Osteocyte (in vitro differentiated cells): Measurements from ENCODE around the gene XXYLT1. TPM values are rescaled to one million over a fixed set of nuclear protein-coding genes. Genes with fewer than 3 reads are reported as not detected.

Experiments
- DNase-seq: peaks from one replicate; pipeline ENCODE4 v3.0.0; 2021; ENCODE audit warnings: mixed read lengths; ENCODE audit not compliant: unreplicated experiment; ENCODE audit errors: extremely low spot score
- H3K27ac Mint-ChIP-seq: one replicate; pipeline ENCODE4 v1.8.0; 2021; ENCODE audit warnings: mild to moderate bottlenecking, mixed read lengths; ENCODE audit not compliant: unreplicated experiment
- H3K27me3 Mint-ChIP-seq: one replicate; pipeline ENCODE4 v1.8.0; 2021; ENCODE audit warnings: mixed read lengths; ENCODE audit not compliant: unreplicated experiment
- H3K36me3 Mint-ChIP-seq: one replicate; pipeline ENCODE4 v1.8.0; 2021; ENCODE audit warnings: mixed read lengths; ENCODE audit not compliant: unreplicated experiment
- H3K4me1 Mint-ChIP-seq: one replicate; pipeline ENCODE4 v1.8.0; 2021; ENCODE audit warnings: mixed read lengths; ENCODE audit not compliant: unreplicated experiment
- H3K4me3 Mint-ChIP-seq: one replicate; pipeline ENCODE4 v1.8.0; 2021; ENCODE audit warnings: mild to moderate bottlenecking, moderate library complexity, mixed read lengths; ENCODE audit not compliant: unreplicated experiment
- H3K9me3 Mint-ChIP-seq: one replicate; pipeline ENCODE4 v1.8.0; 2021; ENCODE audit warnings: mixed read lengths; ENCODE audit not compliant: unreplicated experiment
- total RNA-seq: library from RNA; stranded (reverse); gene quantifications from 2 replicates; pipeline ENCODE4 v1.2.1, GENCODE V29; 2021
- TF ChIP-seq, protein P1 (sequence below): fragments of 200-600 bp; sonication (generic); IDR thresholded peaks from 2 replicates; pipeline ENCODE4 v1.5.0; 2021; ENCODE audit warnings: antibody characterized with exemption, mild to moderate bottlenecking, moderate library complexity

The XXYLT1 gene
- total RNA-seq, 1 donor from 2014 or later = 35.8 TPM

DNA sequence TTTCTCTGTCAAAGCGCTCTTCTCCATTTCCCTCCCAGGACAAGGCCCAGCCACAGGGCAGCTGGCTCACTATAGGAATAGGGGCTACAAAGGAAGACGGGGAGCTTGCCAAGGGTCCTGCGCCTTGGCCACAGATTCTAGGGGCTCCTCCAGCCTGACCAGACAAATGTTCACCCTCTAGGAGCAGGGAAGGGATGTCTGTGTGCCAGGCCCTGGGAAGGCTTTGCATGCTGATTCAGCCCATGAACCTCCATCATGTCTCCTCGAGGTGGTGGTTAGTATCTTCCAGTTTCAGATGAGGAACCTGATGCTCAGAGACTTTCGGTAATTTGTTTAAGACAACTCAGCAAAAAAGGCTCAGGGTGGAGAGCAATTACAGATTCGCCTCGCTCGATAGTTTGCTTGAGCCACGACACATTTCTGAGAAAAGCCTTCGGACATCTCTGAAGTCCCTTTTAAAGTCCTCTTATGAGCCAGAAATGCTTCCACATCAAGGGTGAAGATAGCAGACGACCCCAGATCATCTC, 110.0 kb downstream of the XXYLT1 start:
- Mint-ChIP-seq H3K4me3 (no peak overlapping the region), H3K4me1 (peaks cover 11% of the 10 kb centered on the region), H3K27me3 (no peaks in the 10 kb centered on the region), H3K27ac (no peak overlapping the region), H3K36me3 (peaks cover 2% of the 10 kb centered on the region), H3K9me3 (no peaks in the 10 kb centered on the region)
- TF ChIP-seq, protein P1, sequence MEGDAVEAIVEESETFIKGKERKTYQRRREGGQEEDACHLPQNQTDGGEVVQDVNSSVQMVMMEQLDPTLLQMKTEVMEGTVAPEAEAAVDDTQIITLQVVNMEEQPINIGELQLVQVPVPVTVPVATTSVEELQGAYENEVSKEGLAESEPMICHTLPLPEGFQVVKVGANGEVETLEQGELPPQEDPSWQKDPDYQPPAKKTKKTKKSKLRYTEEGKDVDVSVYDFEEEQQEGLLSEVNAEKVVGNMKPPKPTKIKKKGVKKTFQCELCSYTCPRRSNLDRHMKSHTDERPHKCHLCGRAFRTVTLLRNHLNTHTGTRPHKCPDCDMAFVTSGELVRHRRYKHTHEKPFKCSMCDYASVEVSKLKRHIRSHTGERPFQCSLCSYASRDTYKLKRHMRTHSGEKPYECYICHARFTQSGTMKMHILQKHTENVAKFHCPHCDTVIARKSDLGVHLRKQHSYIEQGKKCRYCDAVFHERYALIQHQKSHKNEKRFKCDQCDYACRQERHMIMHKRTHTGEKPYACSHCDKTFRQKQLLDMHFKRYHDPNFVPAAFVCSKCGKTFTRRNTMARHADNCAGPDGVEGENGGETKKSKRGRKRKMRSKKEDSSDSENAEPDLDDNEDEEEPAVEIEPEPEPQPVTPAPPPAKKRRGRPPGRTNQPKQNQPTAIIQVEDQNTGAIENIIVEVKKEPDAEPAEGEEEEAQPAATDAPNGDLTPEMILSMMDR = no peak
- DNase-seq = no peak

DNA sequence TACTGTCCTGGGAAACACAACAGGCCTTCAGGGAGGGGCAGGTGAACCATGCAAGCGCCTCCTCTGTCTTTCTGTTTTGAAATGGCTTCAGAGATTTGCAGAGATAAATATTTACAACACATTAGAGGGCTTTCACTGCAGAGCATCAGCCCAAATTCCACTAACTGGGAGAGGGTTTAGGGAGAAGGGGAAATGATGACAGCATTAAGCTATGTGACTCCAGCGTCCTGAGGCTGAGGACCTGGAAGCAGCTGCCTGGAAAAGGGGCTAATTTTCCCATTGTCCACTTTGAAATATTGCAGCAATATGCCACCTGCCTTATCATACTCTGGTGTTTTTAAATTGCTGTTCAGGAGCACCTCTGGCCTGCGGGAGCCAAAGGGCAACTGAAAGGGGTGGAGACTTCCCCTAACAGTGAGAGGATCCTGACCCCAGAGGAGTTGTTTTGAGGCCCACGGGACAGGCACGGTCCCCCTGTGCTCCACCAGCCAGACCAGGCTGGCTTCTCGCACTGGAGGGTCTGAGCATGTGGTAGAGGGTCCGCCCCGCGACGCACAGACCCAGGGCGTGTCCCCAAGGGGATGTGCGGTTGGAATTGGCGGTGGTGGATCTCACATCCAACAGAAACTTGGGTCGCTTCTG, 110.6 kb downstream of the XXYLT1 start:
- Mint-ChIP-seq H3K27me3 (no peaks in the 10 kb centered on the region), H3K36me3 (peaks cover 2% of the 10 kb centered on the region), H3K27ac (no peak overlapping the region), H3K4me3 (no peak overlapping the region), H3K4me1 (peaks cover 14% of the 10 kb centered on the region), H3K9me3 (no peaks in the 10 kb centered on the region)
- TF ChIP-seq, protein P1 = no peak
- no peak for DNase-seq

DNA sequence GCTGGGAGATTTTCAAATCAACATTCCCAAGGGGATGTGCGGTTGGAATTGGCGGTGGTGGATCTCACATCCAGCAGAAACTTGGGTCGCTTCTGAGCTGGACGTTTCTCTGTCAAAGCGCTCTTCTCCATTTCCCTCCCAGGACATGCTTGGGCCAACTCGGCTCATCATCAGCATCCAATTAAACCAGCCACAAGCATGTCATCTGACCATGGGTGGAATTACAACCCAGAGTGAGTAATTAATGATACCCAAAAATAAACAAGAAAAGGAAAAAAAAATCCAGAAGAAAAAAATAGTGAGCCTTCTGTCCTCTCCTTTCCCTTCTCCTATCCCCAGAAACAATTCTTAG, 111.2 kb downstream of the XXYLT1 start:
- Mint-ChIP-seq H3K27me3 (no peaks in the 10 kb centered on the region), H3K4me3 (no peak overlapping the region), H3K9me3 (no peaks in the 10 kb centered on the region), H3K27ac (no peak overlapping the region), H3K36me3 (peaks cover 2% of the 10 kb centered on the region), H3K4me1 (peaks cover 20% of the 10 kb centered on the region)
- DNase-seq = no peak
- TF ChIP-seq, protein P1 = no peak

DNA sequence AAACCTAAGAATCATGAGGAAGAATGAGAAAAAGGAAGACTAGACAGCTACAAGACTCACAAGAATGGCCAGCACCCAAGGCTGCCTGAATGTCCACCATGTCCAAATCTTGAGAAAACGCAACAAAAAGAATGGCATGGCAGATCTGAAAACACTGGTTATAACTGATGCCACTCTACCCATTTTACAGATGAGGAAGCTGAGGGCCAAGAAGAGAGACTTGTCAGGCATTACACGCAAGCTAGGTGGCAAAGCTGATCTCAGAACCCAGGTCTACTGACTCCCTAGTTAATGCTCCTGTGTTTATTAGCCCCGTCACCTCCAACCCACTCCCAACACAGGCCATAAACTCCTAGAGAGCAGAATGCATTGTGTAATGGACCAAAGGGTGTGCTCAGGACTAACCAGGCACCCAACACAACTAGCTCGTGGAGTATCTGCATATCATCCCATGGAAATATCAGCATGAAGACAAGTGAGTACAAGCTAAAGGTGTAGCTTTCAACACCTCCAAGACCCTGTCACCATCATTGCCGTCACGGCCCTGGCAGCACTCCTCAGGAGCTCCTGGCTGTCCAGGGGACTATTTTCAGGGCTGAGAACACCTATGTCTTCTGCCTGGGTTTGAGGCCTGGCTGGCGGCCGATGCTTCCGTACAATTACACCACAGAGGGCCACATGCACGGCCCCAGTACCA, 111.7 kb downstream of the XXYLT1 start:
- H3K4me3 Mint-ChIP-seq = no peak overlapping the region
- no peaks in the 10 kb centered on the region for H3K27me3 Mint-ChIP-seq
- no peak for DNase-seq
- H3K4me1 Mint-ChIP-seq = peaks cover 26% of the 10 kb centered on the region
- H3K9me3 Mint-ChIP-seq = no peaks in the 10 kb centered on the region
- TF ChIP-seq, protein P1 = no peak
- H3K36me3 Mint-ChIP-seq = peaks cover 2% of the 10 kb centered on the region
- no peak overlapping the region for H3K27ac Mint-ChIP-seq

DNA sequence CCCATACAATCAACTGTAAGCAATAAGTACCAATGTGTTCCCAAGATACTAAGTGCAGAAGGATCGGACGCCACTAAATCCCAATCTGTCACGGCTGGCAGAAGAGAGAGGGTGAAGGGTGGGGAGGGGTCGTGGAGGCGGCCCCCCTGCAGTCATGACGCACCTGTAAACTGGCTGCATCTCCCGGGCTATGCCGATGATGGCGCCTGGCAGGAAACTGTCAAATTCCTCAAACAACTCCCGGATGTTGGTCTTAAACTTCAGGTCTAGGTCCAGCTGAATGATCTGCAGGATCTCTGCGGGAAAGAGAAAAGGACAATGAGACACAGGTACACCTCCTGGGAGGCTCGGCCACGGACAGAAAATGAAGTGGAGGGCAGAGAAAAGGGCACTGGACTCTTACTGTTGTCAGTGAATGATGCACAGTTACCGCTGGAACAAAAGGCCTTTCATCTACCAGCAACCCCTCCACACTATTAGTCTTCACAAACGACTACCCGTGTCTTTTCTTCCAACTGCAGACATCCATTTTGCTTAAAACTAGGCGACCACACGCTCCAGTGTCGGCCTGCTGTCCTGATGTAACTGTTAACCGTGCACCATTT, 114.6 kb downstream of the XXYLT1 start:
- peaks cover 53% of the 10 kb centered on the region for H3K4me1 Mint-ChIP-seq

More for the DNA sequence above, 114.6 kb downstream of the XXYLT1 start:
- Mint-ChIP-seq H3K4me3 (no peak overlapping the region), H3K27ac (no peak overlapping the region), H3K36me3 (peaks cover 2% of the 10 kb centered on the region), H3K27me3 (no peaks in the 10 kb centered on the region), H3K9me3 (no peaks in the 10 kb centered on the region)
- TF ChIP-seq, protein P1 = no peak
- no peak for DNase-seq
